Lung (tissue), 12 donors: ENCODE results near the gene GDF7. TPM values are rescaled to one million over a fixed set of nuclear protein-coding genes. Genes with fewer than 3 reads are reported as not detected.

Experiments
- ATAC-seq: fragments of 200-7000 bp; cut with Tn5 transposase; one replicate; pipeline ENCODE4 v1.9.1; 2020; ENCODE audit warnings: moderate number of reproducible peaks; ENCODE audit not compliant: insufficient read depth, low FRiP score
- DNase-seq, 3 donors: peaks; one replicate each; pipeline ENCODE4 v3.0.0-alpha.2; 2013 to 2017
- H3K27ac ChIP-seq, 2 donors: one replicate each; pipeline ENCODE4 v1.5.1; 2013; ENCODE audit warnings: mild to moderate bottlenecking in 2 of 2, moderate library complexity in 2 of 2, control low read depth in 1 of 2, inconsistent platforms in 1 of 2, low read depth in 1 of 2, low read length in 1 of 2
- H3K27me3 ChIP-seq, 3 donors: one replicate each; pipeline ENCODE4 v1.5.1; 2013; ENCODE audit warnings: low read length in 2 of 3; ENCODE audit not compliant: control insufficient read depth in 3 of 3, insufficient read depth in 3 of 3
- H3K36me3 ChIP-seq, 4 donors: one replicate each; pipeline ENCODE4 v1.5.1; 2013; ENCODE audit warnings: low read length in 4 of 4, mild to moderate bottlenecking in 1 of 4, moderate library complexity in 1 of 4; ENCODE audit not compliant: control insufficient read depth in 4 of 4, insufficient read depth in 4 of 4
- H3K4me1 ChIP-seq, 5 donors: one replicate each; pipeline ENCODE4 v1.5.1; 2013; ENCODE audit warnings: low read length in 5 of 5, mild to moderate bottlenecking in 2 of 5, moderate library complexity in 1 of 5; ENCODE audit not compliant: control insufficient read depth in 5 of 5, insufficient read depth in 5 of 5
- H3K4me3 ChIP-seq: one replicate; pipeline ENCODE4 v1.5.1; 2013; ENCODE audit warnings: mild to moderate bottlenecking, control low read depth, moderate library complexity
- H3K9ac ChIP-seq, 2 donors: one replicate each; pipeline ENCODE4 v1.5.1; 2013; ENCODE audit warnings: low read length in 2 of 2, control low read depth in 1 of 2; ENCODE audit not compliant: insufficient read depth in 1 of 2
- H3K9me3 ChIP-seq, 4 donors: one replicate each; pipeline ENCODE4 v1.5.1; 2013; ENCODE audit warnings: low read length in 3 of 4, mild to moderate bottlenecking in 1 of 4, moderate library complexity in 1 of 4; ENCODE audit not compliant: control insufficient read depth in 4 of 4, insufficient read depth in 3 of 4
- WGBS, 2 donors: extraction: QIAGEN DNeasy Blood & Tissue Kit; methylation state at CpG; one replicate each; pipeline ENCODE4 v1.1.7; 2013; 5-methylcytosine and 5-hydroxymethylcytosine counted together
- polyA plus RNA-seq, 2 donors: library from polyadenylated mRNA; stranded (reverse); fragments of 200-250 nt; gene quantifications; one replicate each; pipeline ENCODE4 v1.2.1, GENCODE V29; 2013
- total RNA-seq, 2 donors: library from RNA; depleted of rRNA in 1 of 2; stranded (reverse); fragments of >200 nt in 1 of 2; gene quantifications; one replicate each; pipeline ENCODE4 v1.2.1, GENCODE V29; 2014 to 2021
- TF ChIP-seq, protein P1 (sequence below): IDR thresholded peaks from 2 replicates; pipeline ENCODE4 v1.5.1; 2012; ENCODE audit warnings: mild to moderate bottlenecking; ENCODE audit errors: control extremely low read depth, extremely low read depth
- donor health status: control.
- donor health status: control.
- donor health status: Bipolar disorder and iron deficiency.
- donor health status: healthy.
- donor health status: DM: yes; HTN: yes; CAD: no.

The GDF7 gene
- total and polyA plus RNA-seq, 4 donors: 0.10 to 0.54 (median 0.31) TPM

- no peaks in the 10 kb centered on the region for H3K27me3 ChIP-seq
- no peak overlapping the region for H3K9ac ChIP-seq
- no peak overlapping the region for H3K4me3 ChIP-seq
- 77 to 83% methylated on average over 15 of the region's 15 CpGs for WGBS, 2 donors
- H3K27ac ChIP-seq: peak overlapping the region; percentile 97 to 98
- TF ChIP-seq, protein P1, sequence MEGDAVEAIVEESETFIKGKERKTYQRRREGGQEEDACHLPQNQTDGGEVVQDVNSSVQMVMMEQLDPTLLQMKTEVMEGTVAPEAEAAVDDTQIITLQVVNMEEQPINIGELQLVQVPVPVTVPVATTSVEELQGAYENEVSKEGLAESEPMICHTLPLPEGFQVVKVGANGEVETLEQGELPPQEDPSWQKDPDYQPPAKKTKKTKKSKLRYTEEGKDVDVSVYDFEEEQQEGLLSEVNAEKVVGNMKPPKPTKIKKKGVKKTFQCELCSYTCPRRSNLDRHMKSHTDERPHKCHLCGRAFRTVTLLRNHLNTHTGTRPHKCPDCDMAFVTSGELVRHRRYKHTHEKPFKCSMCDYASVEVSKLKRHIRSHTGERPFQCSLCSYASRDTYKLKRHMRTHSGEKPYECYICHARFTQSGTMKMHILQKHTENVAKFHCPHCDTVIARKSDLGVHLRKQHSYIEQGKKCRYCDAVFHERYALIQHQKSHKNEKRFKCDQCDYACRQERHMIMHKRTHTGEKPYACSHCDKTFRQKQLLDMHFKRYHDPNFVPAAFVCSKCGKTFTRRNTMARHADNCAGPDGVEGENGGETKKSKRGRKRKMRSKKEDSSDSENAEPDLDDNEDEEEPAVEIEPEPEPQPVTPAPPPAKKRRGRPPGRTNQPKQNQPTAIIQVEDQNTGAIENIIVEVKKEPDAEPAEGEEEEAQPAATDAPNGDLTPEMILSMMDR: no peak
- DNase-seq (no peak), ATAC-seq (no peak)
- H3K9me3 ChIP-seq: no peaks in the 10 kb centered on the region
- H3K36me3 ChIP-seq: peaks cover 0 to 37% (median 6%) of the 10 kb centered on the region in 4 donors
- H3K4me1 ChIP-seq: peaks cover 27 to 56% (median 41%) of the 10 kb centered on the region in 5 donors
These were observed 47.9 kb upstream of the GDF7 start for GRCh38 chr2:20618886-20619521.

GRCh38 chr2:20619624-20620024 lies 47.3 kb upstream of the GDF7 start:
- DNase-seq (no peak), ATAC-seq (no peak)
- no peaks in the 10 kb centered on the region for H3K27me3 ChIP-seq
- TF ChIP-seq, protein P1: no peak
- no peaks in the 10 kb centered on the region for H3K9me3 ChIP-seq
- peak overlapping the region; percentile 97 to 98 for H3K27ac ChIP-seq
- 89 to 92% methylated on average over 13 of the region's 13 CpGs for WGBS, 2 donors
- no peak overlapping the region for H3K4me3 ChIP-seq
- H3K4me1 ChIP-seq: peaks cover 21 to 51% (median 35%) of the 10 kb centered on the region in 5 donors
- no peak overlapping the region for H3K9ac ChIP-seq
- H3K36me3 ChIP-seq: peaks cover 0 to 43% (median 12%) of the 10 kb centered on the region in 4 donors

- Histone ChIP-seq H3K4me1 (peaks cover 15 to 45% (median 31%) of the 10 kb centered on the region in 5 donors), H3K4me3 (no peak overlapping the region)
- DNase-seq: no peak
These were observed 46.7 kb upstream of the GDF7 start for GRCh38 chr2:20620271-20620681.

More at GRCh38 chr2:20620271-20620681, 46.7 kb upstream of the GDF7 start:
- Histone ChIP-seq H3K9ac (no peak overlapping the region), H3K27ac (peak overlapping the region; percentile 97 to 98), H3K36me3 (peaks cover 0 to 46% (median 12%) of the 10 kb centered on the region in 4 donors), H3K27me3 (no peaks in the 10 kb centered on the region), H3K9me3 (no peaks in the 10 kb centered on the region)
- 90% methylated on average over 8 of the region's 8 CpGs for WGBS, 2 donors
- TF ChIP-seq, protein P1: no peak
- ATAC-seq: no peak
